GM19099 (cell line): ENCODE data around the gene NUDT4.

Experiments used
- POLR2A ChIP-seq: IDR thresholded peaks from 3 replicates; pipeline ENCODE4 v1.6.1; 2011; ENCODE audit warnings: low read depth; ENCODE audit not compliant: insufficient read length; ENCODE audit errors: extremely low read depth

Gene NUDT4

GRCh38 chr12:93358821-93359220 is 18.9 kb upstream of the NUDT4 start:
- no peak for TF ChIP-seq POLR2A

GRCh38 chr12:93360688-93361087 is 17.0 kb upstream of the NUDT4 start:
- TF ChIP-seq POLR2A, result no peak

DNA sequence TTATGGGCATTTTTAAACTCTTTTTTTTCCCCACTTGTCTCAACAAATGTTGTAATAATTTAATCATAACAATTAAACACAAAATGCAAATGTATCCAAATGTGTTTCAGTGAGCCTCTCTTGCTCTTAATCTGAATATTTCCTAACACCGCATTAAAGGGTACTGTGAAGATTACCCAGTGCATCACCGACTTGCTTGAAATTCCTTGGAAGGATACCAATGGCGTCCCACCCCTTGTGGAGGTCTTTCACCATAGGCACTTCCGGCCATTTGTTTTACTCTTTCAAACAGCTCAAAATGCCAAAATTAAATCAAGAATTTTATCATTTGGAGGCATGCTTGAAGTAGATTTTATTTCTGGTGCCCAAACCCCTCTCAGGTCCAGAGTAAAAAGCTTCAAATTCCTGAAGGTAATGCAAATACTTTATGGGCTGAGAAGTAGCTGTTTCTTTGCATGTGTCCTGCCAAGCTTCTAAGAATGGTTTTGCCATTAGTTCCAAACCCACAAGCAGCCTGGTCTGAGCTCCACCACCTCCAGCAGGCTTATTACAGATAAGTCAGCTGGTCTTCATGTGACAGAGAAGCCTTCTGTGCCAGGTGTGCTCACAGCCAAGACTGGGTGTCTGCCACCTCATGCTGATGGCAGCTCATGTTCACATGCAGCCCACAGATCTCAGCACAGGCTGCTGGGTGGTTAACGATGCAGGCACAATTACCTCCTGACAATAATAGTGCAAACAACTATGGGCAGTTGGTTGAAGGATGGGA is 16.4 kb upstream of the NUDT4 start:
- TF ChIP-seq POLR2A, result no peak

- no peak for TF ChIP-seq POLR2A
Measured at GRCh38 chr12:93363841-93364297, 13.9 kb upstream of the NUDT4 start.

GRCh38 chr12:93365616-93366405 is 11.9 kb upstream of the NUDT4 start:
- TF ChIP-seq POLR2A, result no peak

DNA sequence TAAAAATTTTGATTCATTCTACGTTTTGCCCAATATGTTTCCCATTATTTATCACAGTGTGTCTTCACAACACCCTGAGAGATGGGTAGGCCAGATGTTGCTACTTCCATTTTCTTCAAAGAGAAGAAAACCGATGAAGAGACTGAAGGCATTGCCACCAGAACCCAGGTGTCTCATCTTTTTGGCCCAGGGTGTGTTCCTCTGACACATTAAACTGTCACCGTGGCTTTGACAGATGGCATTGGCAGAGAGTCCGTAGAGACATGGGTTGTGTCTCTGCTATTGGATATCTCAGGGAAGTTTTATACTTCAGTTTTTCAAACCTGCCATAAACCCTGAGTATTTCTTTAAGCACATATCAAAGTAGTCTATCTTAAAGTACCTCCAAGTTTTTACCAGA is 11.3 kb upstream of the NUDT4 start:
- TF ChIP-seq POLR2A, result no peak

DNA sequence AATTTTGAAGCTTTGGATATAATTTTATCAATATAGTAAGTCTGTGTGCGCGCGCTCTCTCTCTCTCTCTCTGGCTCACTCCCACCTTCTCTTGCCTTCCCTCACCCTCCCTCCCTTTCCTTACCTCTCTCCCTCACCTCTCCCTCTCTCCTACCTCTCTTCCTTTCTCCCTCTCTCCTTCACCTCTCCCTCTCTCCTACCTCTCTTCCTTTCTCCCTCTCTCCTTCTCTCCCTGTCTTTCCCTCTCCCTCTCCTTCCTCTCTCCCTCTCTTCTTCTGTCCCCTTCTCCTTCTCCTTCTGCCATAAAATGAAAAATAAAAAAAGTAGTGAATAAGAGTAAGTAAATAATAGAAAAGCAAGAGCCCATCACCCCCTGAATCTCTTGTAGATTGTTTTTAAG is 9.0 kb upstream of the NUDT4 start:
- no peak for TF ChIP-seq POLR2A

DNA sequence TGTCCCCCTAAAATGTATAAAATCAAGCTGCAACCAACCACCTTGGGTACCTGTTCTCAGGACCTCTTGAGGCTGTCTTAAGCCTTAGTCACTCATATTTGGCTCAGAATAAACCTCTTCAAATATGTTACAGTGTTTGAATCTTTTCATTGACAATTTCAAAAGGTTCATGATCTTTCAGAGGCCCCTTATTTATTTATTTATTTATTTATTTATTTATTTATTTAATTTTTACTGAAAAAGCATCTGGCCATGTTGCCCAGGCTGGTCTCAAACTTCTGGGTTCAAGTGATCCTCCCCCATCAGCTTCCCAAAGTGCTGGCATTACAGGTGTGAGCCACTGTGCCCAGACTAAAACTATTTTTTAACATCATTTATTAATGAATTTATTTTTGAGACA is 8.2 kb upstream of the NUDT4 start:
- no peak for TF ChIP-seq POLR2A

- no peak for TF ChIP-seq POLR2A
Measured at GRCh38 chr12:93370947-93371346, 6.8 kb upstream of the NUDT4 start.

- no peak for TF ChIP-seq POLR2A
Measured at GRCh38 chr12:93373961-93374656, 3.6 kb upstream of the NUDT4 start.

DNA sequence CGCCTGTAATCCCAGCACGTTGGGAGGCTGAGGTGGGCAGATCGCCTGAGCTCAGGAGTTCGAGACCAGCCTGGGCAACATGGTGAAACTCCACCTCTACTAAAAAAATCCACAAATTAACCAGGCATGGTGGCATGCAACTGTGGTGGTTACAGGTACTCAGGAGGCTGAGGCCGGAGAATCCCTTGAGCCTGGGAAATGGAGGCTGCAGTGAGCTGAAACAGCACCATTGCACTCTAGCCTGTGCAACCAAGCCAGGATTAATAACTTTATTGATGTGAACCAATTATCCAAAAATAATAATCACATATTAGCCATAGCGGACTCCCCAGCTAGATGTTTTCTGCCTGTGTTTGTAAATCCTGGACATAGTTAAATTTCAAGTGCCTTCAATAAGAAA is 1.8 kb upstream of the NUDT4 start:
- TF ChIP-seq POLR2A, result no peak

- no peak for TF ChIP-seq POLR2A
Measured at GRCh38 chr12:93376436-93377251, 1.1 kb upstream of the NUDT4 start.

DNA sequence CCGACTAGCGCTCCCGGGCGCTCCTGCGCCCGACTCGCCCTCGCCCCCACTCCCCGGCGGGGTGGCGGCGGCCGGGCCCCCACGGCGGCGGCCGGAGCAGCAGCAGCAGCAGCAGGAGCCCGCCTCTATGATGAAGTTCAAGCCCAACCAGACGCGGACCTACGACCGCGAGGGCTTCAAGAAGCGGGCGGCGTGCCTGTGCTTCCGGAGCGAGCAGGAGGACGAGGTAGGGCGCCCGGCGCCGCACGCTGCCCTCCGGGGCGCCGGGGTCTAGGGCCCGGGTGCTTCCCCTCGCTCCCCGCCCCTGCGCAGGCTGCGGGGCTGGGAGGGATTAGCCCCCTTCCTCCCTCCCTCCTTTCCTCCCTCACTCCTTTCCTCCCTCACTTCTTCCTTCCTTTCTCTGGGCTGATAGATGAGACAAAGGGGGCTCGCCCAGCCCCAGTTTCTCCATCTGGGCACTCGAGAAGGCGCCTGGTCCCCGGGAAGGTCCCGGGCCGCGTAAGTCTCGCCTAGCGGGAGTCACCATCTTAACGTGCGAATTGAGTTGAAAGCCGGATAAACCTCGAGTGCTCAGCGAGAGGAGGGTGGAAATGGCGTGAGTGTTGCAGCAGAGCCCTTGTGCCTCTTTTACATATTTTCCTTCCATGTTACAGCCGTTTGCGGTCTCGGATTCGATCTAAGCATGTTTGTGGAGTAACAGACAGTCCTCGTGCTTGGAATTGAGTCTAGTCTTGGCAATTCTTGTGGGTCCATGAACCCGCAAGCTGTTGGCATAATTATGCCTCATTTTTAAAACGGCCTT is 672 bp downstream of the NUDT4 start:
- TF ChIP-seq POLR2A, result peak; percentile 60

- TF ChIP-seq POLR2A, result no peak
Measured at GRCh38 chr12:93378998-93379325, 1.2 kb downstream of the NUDT4 start.
